GM15510 (cell line): Measurements from ENCODE around the gene DPYD.

Experiments used
- POLR2A ChIP-seq: IDR thresholded peaks from 3 replicates; pipeline ENCODE4 v1.6.1; 2011; ENCODE audit warnings: borderline replicate concordance; ENCODE audit not compliant: insufficient read length; ENCODE audit errors: extremely low read depth

Gene DPYD

GRCh38 chr1:97553971-97554370 lies 366.9 kb downstream of the DPYD start:
- TF ChIP-seq POLR2A: no peak

- no peak for TF ChIP-seq POLR2A
Observed at GRCh38 chr1:97551113-97551512, 369.7 kb downstream of the DPYD start.

GRCh38 chr1:97545446-97545845 lies 375.4 kb downstream of the DPYD start:
- no peak for TF ChIP-seq POLR2A

GRCh38 chr1:97540346-97540888 lies 380.4 kb downstream of the DPYD start:
- no peak for TF ChIP-seq POLR2A

GRCh38 chr1:97538113-97538512 lies 382.7 kb downstream of the DPYD start:
- TF ChIP-seq POLR2A: no peak

GRCh38 chr1:97533358-97533757 lies 387.5 kb downstream of the DPYD start:
- no peak for TF ChIP-seq POLR2A

- TF ChIP-seq POLR2A: no peak
Observed at GRCh38 chr1:97529600-97529999, 391.2 kb downstream of the DPYD start.

- no peak for TF ChIP-seq POLR2A
Observed at GRCh38 chr1:97524211-97524610, 396.6 kb downstream of the DPYD start.

GRCh38 chr1:97516588-97516987 lies 404.2 kb downstream of the DPYD start:
- no peak for TF ChIP-seq POLR2A

GRCh38 chr1:97508653-97509218 lies 412.1 kb downstream of the DPYD start:
- TF ChIP-seq POLR2A: no peak

- no peak for TF ChIP-seq POLR2A
Observed at GRCh38 chr1:97507863-97508262, 413.0 kb downstream of the DPYD start.

GRCh38 chr1:97506368-97506767 lies 414.5 kb downstream of the DPYD start:
- TF ChIP-seq POLR2A: no peak

- TF ChIP-seq POLR2A: no peak
Observed at GRCh38 chr1:97505816-97506215, 415.0 kb downstream of the DPYD start.

GRCh38 chr1:97505289-97505688 lies 415.5 kb downstream of the DPYD start:
- TF ChIP-seq POLR2A: no peak

- no peak for TF ChIP-seq POLR2A
Observed at GRCh38 chr1:97502360-97502759, 418.5 kb downstream of the DPYD start.

GRCh38 chr1:97501628-97502027 lies 419.2 kb downstream of the DPYD start:
- TF ChIP-seq POLR2A: no peak

- no peak for TF ChIP-seq POLR2A
Observed at GRCh38 chr1:97500760-97501159, 420.1 kb downstream of the DPYD start.
